ENCODE data around the gene LNX2. TPM values are rescaled to one million over a fixed set of nuclear protein-coding genes. Genes with fewer than 3 reads are reported as not detected.

Gene LNX2
- total RNA-seq, 2 experiments from 2014 or later = 6.8 to 9.7 TPM

DNA sequence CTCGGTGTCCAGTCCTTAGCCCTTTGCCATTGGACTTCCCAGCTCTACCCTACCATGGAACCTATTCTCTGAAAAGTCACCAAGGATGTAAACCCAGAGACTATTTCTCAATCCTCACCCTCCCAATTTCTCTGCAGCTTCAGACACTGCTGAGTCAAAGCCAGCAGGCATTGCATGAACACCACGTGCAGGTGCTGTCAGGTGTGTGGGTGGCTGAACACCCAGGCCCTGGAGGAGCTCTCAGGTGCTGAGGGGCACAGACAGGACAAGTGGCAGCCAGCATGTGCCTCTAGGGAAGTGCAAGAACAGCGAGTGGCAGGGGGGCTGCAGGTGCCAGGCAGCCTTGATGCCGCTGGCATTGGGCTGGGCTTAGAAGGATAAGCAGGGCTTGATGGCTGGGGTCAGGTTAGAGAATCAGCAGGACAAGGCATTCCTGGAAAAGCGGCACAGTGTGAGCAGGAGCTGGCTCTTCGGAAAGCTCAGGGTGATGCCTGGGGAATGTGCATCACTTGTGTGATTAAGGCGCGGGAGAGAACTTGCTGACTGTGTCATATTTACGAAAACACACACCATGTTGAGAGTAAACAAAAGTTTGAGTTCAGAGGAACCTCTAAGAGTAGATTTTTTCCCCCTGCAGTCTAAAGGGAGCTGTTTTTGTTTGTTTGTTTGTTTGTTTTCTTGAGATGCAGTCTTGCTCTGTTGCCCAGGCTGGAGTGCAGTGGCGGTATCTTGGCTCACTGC, 83.8 kb downstream of the LNX2 start:
- Histone ChIP-seq H4K20me1 (ENCODE audit: insufficient read depth, low read length) (no peaks in the 10 kb centered on the region), H3K36me3 (ENCODE audit: insufficient read depth, low read length) (no peaks in the 10 kb centered on the region), H3K79me2 (ENCODE audit: insufficient read depth, low read depth, low read length) (no peaks in the 10 kb centered on the region), H3K4me1 (ENCODE audit: insufficient read depth, low read length, poor library complexity, severe bottlenecking) (no peaks in the 10 kb centered on the region), H2AFZ (ENCODE audit: low read length) (no peak overlapping the region), H3K9me2 (ENCODE audit: insufficient read depth, low read length) (no peaks in the 10 kb centered on the region), H3K4me2 (ENCODE audit: low read length) (no peak overlapping the region), H3K9me3 (ENCODE audit: low read length) (no peaks in the 10 kb centered on the region), H3K4me3 (ENCODE audit: low read depth, low read length, poor library complexity, severe bottlenecking) (no peak overlapping the region), H3K27ac (ENCODE audit: low read depth, low read length, poor library complexity, severe bottlenecking) (no peak overlapping the region)
- TF ChIP-seq, protein P1, sequence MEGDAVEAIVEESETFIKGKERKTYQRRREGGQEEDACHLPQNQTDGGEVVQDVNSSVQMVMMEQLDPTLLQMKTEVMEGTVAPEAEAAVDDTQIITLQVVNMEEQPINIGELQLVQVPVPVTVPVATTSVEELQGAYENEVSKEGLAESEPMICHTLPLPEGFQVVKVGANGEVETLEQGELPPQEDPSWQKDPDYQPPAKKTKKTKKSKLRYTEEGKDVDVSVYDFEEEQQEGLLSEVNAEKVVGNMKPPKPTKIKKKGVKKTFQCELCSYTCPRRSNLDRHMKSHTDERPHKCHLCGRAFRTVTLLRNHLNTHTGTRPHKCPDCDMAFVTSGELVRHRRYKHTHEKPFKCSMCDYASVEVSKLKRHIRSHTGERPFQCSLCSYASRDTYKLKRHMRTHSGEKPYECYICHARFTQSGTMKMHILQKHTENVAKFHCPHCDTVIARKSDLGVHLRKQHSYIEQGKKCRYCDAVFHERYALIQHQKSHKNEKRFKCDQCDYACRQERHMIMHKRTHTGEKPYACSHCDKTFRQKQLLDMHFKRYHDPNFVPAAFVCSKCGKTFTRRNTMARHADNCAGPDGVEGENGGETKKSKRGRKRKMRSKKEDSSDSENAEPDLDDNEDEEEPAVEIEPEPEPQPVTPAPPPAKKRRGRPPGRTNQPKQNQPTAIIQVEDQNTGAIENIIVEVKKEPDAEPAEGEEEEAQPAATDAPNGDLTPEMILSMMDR (conservative IDR thresholded peaks at IDR 0.05; ENCODE audit: low read length) = no peak
- TF ChIP-seq EZH2phosphoT487 (IDR thresholded peaks at IDR 0.05; ENCODE audit: borderline replicate concordance, low read depth, low read length) = no peak
- ChIA-PET POLR2A (no interaction called here), CTCF (ENCODE audit: unreplicated experiment) (interaction anchor here (0.8 kb wide), 1 partner anchor 289 kb away, joined by 3 read pairs; no protein-coding TSS in a partner anchor)
- no TSS peak for BruUV-seq (replicated peaks)
- intact Hi-C loops (cut with micrococcal nuclease; ENCODE audit: unreplicated experiment) = no loop called here
- DNase-seq (ENCODE audit: low spot score) = no peak

DNA sequence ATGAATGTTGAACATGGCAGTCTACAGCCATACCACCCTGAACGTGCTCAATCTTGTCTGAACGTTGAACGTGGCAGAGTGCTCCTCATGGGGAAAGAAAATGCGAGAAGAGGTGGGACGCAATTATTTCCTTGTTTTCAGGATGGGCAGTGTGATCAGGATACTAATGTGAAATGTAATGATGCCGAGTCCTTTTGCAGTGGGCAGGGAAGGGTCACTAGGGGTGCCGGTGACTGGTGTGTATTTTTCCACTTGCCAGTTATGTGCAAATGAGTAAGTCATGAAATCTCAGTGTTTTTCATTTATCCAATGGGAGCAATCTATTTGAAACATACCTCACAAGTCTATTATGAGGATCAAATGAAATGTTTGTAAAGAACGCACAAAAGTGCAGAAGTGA, 84.8 kb downstream of the LNX2 start:
- Histone ChIP-seq H3K9me2 (ENCODE audit: insufficient read depth, low read length) (no peaks in the 10 kb centered on the region), H3K79me2 (ENCODE audit: insufficient read depth, low read depth, low read length) (no peaks in the 10 kb centered on the region), H4K20me1 (ENCODE audit: insufficient read depth, low read length) (no peaks in the 10 kb centered on the region), H3K4me3 (ENCODE audit: low read depth, low read length, poor library complexity, severe bottlenecking) (no peak overlapping the region), H2AFZ (ENCODE audit: low read length) (no peak overlapping the region), H3K36me3 (ENCODE audit: insufficient read depth, low read length) (no peaks in the 10 kb centered on the region), H3K4me1 (ENCODE audit: insufficient read depth, low read length, poor library complexity, severe bottlenecking) (no peaks in the 10 kb centered on the region), H3K27ac (ENCODE audit: low read depth, low read length, poor library complexity, severe bottlenecking) (no peak overlapping the region), H3K4me2 (ENCODE audit: low read length) (no peak overlapping the region), H3K9me3 (ENCODE audit: low read length) (no peaks in the 10 kb centered on the region)
- DNase-seq (ENCODE audit: low spot score) = no peak
- TF ChIP-seq, protein P1 (conservative IDR thresholded peaks at IDR 0.05; ENCODE audit: low read length) = no peak
- no peak for TF ChIP-seq EZH2phosphoT487 (IDR thresholded peaks at IDR 0.05; ENCODE audit: borderline replicate concordance, low read depth, low read length)
- ChIA-PET POLR2A (no interaction called here), CTCF (ENCODE audit: unreplicated experiment) (no interaction called here)
- intact Hi-C loops (cut with micrococcal nuclease; ENCODE audit: unreplicated experiment) = no loop called here
- BruUV-seq (replicated peaks) = no TSS peak

DNA sequence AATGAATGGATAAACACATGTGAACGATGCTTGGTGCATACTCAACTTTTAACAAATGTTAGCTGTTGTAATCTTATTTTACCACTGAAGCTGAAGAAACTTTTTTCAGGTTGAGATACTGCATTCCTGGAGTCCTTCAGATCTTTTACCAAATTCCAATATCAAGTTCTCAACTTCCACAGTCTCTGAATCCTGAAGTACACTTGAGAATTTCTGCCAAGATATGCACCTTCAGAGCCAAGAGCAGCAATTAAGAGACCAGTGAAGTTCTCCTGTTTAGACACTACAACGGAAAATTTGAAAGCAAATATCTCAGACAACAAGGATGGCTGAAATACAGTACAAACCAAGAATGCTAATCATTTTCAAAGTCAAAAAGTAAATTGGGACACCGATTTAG, 85.3 kb downstream of the LNX2 start:
- Histone ChIP-seq H3K27ac (ENCODE audit: low read depth, low read length, poor library complexity, severe bottlenecking) (no peak overlapping the region), H3K4me3 (ENCODE audit: low read depth, low read length, poor library complexity, severe bottlenecking) (no peak overlapping the region), H3K79me2 (ENCODE audit: insufficient read depth, low read depth, low read length) (no peaks in the 10 kb centered on the region), H3K36me3 (ENCODE audit: insufficient read depth, low read length) (no peaks in the 10 kb centered on the region), H3K4me2 (ENCODE audit: low read length) (no peak overlapping the region), H2AFZ (ENCODE audit: low read length) (no peak overlapping the region), H3K9me3 (ENCODE audit: low read length) (no peaks in the 10 kb centered on the region), H4K20me1 (ENCODE audit: insufficient read depth, low read length) (no peaks in the 10 kb centered on the region), H3K4me1 (ENCODE audit: insufficient read depth, low read length, poor library complexity, severe bottlenecking) (no peaks in the 10 kb centered on the region), H3K9me2 (ENCODE audit: insufficient read depth, low read length) (no peaks in the 10 kb centered on the region)
- CTCF ChIA-PET (ENCODE audit: unreplicated experiment) = no interaction called here
- intact Hi-C loops (cut with micrococcal nuclease; ENCODE audit: unreplicated experiment) = loop anchor here (5.0 kb wide), 1 partner anchor 292 kb away; no protein-coding TSS in a partner anchor
- BruUV-seq (replicated peaks) = no TSS peak
- TF ChIP-seq, protein P1 (conservative IDR thresholded peaks at IDR 0.05; ENCODE audit: low read length) = no peak
- no peak for TF ChIP-seq EZH2phosphoT487 (IDR thresholded peaks at IDR 0.05; ENCODE audit: borderline replicate concordance, low read depth, low read length)
- DNase-seq (ENCODE audit: low spot score) = no peak
- POLR2A ChIA-PET = interaction anchor here (0.5 to 1.0 kb wide), 2 partner anchors 11 to 47 kb away, joined by 3 to 4 read pairs; no protein-coding TSS in a partner anchor

Measured in OCI-LY7 (cell line).